ENCODE data around the gene RDH5.
A peak's percentile ranks its signal among the peaks of the same experiment; 100 is the strongest.

The RDH5 gene

GRCh38 chr12:55728186-55728938, 8.2 kb downstream of the RDH5 start:
- peaks cover 28% of the 10 kb centered on the region for H3K4me1 ChIP-seq (ENCODE audit: control insufficient read depth, insufficient read depth, low read length, poor library complexity, severe bottlenecking)

GRCh38 chr12:55728939-55729818, 9.0 kb downstream of the RDH5 start, which contains the start of gene CD63:
Gene CD63, minus strand, starts transcription at chr12:55729009. Its CDS starts 668 bp downstream, at chr12:55728341.
- Histone ChIP-seq H3K4me3 (ENCODE audit: insufficient read depth, low read depth, low read length, poor library complexity, severe bottlenecking) (peak within 1 kb of the TSS; percentile 70), H3K4me1 (ENCODE audit: control insufficient read depth, insufficient read depth, low read length, poor library complexity, severe bottlenecking) (peaks cover 28% of the 10 kb centered on the region), H3K36me3 (ENCODE audit: control insufficient read depth, insufficient read depth, low read length) (no peaks in the 10 kb centered on the region), H3K27ac (ENCODE audit: insufficient read depth, low read length, poor library complexity, severe bottlenecking) (peak within 1 kb of the TSS; percentile 65), H3K9me3 (ENCODE audit: control insufficient read depth, low read length) (no peaks in the 10 kb centered on the region), H3K27me3 (replicated peaks; ENCODE audit: control insufficient read depth, insufficient read depth, low read length, poor library complexity, severe bottlenecking) (no peaks in the 10 kb centered on the region)
- DNase-seq, result peak; percentile 44 to 54 (median 54)

More at GRCh38 chr12:55728186-55728938, 8.2 kb downstream of the RDH5 start:
- Histone ChIP-seq H3K36me3 (ENCODE audit: control insufficient read depth, insufficient read depth, low read length) (no peaks in the 10 kb centered on the region), H3K27ac (ENCODE audit: insufficient read depth, low read length, poor library complexity, severe bottlenecking) (peak overlapping the region; percentile 65), H3K27me3 (replicated peaks; ENCODE audit: control insufficient read depth, insufficient read depth, low read length, poor library complexity, severe bottlenecking) (no peaks in the 10 kb centered on the region), H3K4me3 (ENCODE audit: insufficient read depth, low read depth, low read length, poor library complexity, severe bottlenecking) (peak overlapping the region; percentile 70), H3K9me3 (ENCODE audit: control insufficient read depth, low read length) (no peaks in the 10 kb centered on the region)
- DNase-seq, result no peak

- Histone ChIP-seq H3K4me3 (ENCODE audit: insufficient read depth, low read depth, low read length, poor library complexity, severe bottlenecking) (peak overlapping the region; percentile 70), H3K9me3 (ENCODE audit: control insufficient read depth, low read length) (no peaks in the 10 kb centered on the region), H3K36me3 (ENCODE audit: control insufficient read depth, insufficient read depth, low read length) (no peaks in the 10 kb centered on the region), H3K27me3 (replicated peaks; ENCODE audit: control insufficient read depth, insufficient read depth, low read length, poor library complexity, severe bottlenecking) (no peaks in the 10 kb centered on the region), H3K27ac (ENCODE audit: insufficient read depth, low read length, poor library complexity, severe bottlenecking) (peak overlapping the region; percentile 65), H3K4me1 (ENCODE audit: control insufficient read depth, insufficient read depth, low read length, poor library complexity, severe bottlenecking) (peaks cover 28% of the 10 kb centered on the region)
- no peak for DNase-seq
Measured at GRCh38 chr12:55729819-55730818, 9.9 kb downstream of the RDH5 start.

- Histone ChIP-seq H3K9me3 (ENCODE audit: control insufficient read depth, low read length) (no peaks in the 10 kb centered on the region), H3K4me3 (ENCODE audit: insufficient read depth, low read depth, low read length, poor library complexity, severe bottlenecking) (no peak overlapping the region), H3K27me3 (replicated peaks; ENCODE audit: control insufficient read depth, insufficient read depth, low read length, poor library complexity, severe bottlenecking) (no peaks in the 10 kb centered on the region), H3K4me1 (ENCODE audit: control insufficient read depth, insufficient read depth, low read length, poor library complexity, severe bottlenecking) (peaks cover 24% of the 10 kb centered on the region), H3K36me3 (ENCODE audit: control insufficient read depth, insufficient read depth, low read length) (no peaks in the 10 kb centered on the region), H3K27ac (ENCODE audit: insufficient read depth, low read length, poor library complexity, severe bottlenecking) (no peak overlapping the region)
- DNase-seq, result no peak
Measured at GRCh38 chr12:55732288-55732687, 12.1 kb downstream of the RDH5 start.

GRCh38 chr12:55733021-55733555, 12.9 kb downstream of the RDH5 start:
- H3K4me3 ChIP-seq (ENCODE audit: insufficient read depth, low read depth, low read length, poor library complexity, severe bottlenecking), result no peak overlapping the region
- DNase-seq, result no peak
- H3K36me3 ChIP-seq (ENCODE audit: control insufficient read depth, insufficient read depth, low read length), result no peaks in the 10 kb centered on the region
- H3K9me3 ChIP-seq (ENCODE audit: control insufficient read depth, low read length), result no peaks in the 10 kb centered on the region
- H3K27me3 ChIP-seq (replicated peaks; ENCODE audit: control insufficient read depth, insufficient read depth, low read length, poor library complexity, severe bottlenecking), result no peaks in the 10 kb centered on the region
- H3K27ac ChIP-seq (ENCODE audit: insufficient read depth, low read length, poor library complexity, severe bottlenecking), result no peak overlapping the region
- peaks cover 20% of the 10 kb centered on the region for H3K4me1 ChIP-seq (ENCODE audit: control insufficient read depth, insufficient read depth, low read length, poor library complexity, severe bottlenecking)

GRCh38 chr12:55733858-55734257, 13.7 kb downstream of the RDH5 start:
- no peaks in the 10 kb centered on the region for H3K36me3 ChIP-seq (ENCODE audit: control insufficient read depth, insufficient read depth, low read length)
- no peaks in the 10 kb centered on the region for H3K9me3 ChIP-seq (ENCODE audit: control insufficient read depth, low read length)
- H3K27me3 ChIP-seq (replicated peaks; ENCODE audit: control insufficient read depth, insufficient read depth, low read length, poor library complexity, severe bottlenecking), result no peaks in the 10 kb centered on the region
- H3K4me1 ChIP-seq (ENCODE audit: control insufficient read depth, insufficient read depth, low read length, poor library complexity, severe bottlenecking), result peaks cover 23% of the 10 kb centered on the region
- no peak for DNase-seq
- no peak overlapping the region for H3K4me3 ChIP-seq (ENCODE audit: insufficient read depth, low read depth, low read length, poor library complexity, severe bottlenecking)
- H3K27ac ChIP-seq (ENCODE audit: insufficient read depth, low read length, poor library complexity, severe bottlenecking), result no peak overlapping the region

GRCh38 chr12:55734595-55734994, 14.4 kb downstream of the RDH5 start:
- Histone ChIP-seq H3K9me3 (ENCODE audit: control insufficient read depth, low read length) (no peaks in the 10 kb centered on the region), H3K27me3 (replicated peaks; ENCODE audit: control insufficient read depth, insufficient read depth, low read length, poor library complexity, severe bottlenecking) (no peaks in the 10 kb centered on the region), H3K36me3 (ENCODE audit: control insufficient read depth, insufficient read depth, low read length) (no peaks in the 10 kb centered on the region), H3K27ac (ENCODE audit: insufficient read depth, low read length, poor library complexity, severe bottlenecking) (no peak overlapping the region), H3K4me1 (ENCODE audit: control insufficient read depth, insufficient read depth, low read length, poor library complexity, severe bottlenecking) (peaks cover 21% of the 10 kb centered on the region), H3K4me3 (ENCODE audit: insufficient read depth, low read depth, low read length, poor library complexity, severe bottlenecking) (no peak overlapping the region)
- DNase-seq, result no peak

- Histone ChIP-seq H3K4me3 (ENCODE audit: insufficient read depth, low read depth, low read length, poor library complexity, severe bottlenecking) (no peak overlapping the region), H3K36me3 (ENCODE audit: control insufficient read depth, insufficient read depth, low read length) (no peaks in the 10 kb centered on the region), H3K27me3 (replicated peaks; ENCODE audit: control insufficient read depth, insufficient read depth, low read length, poor library complexity, severe bottlenecking) (no peaks in the 10 kb centered on the region), H3K9me3 (ENCODE audit: control insufficient read depth, low read length) (no peaks in the 10 kb centered on the region), H3K4me1 (ENCODE audit: control insufficient read depth, insufficient read depth, low read length, poor library complexity, severe bottlenecking) (peaks cover 9% of the 10 kb centered on the region), H3K27ac (ENCODE audit: insufficient read depth, low read length, poor library complexity, severe bottlenecking) (no peak overlapping the region)
- no peak for DNase-seq
Measured at GRCh38 chr12:55736076-55736475, 15.9 kb downstream of the RDH5 start.

Measured in effector memory CD4-positive, alpha-beta T cell (primary cell).